Lung (tissue), 13 donors: ENCODE data around the gene SLC16A14. TPM values are rescaled to one million over a fixed set of nuclear protein-coding genes. Genes with fewer than 3 reads are reported as not detected.

Source experiments
- ATAC-seq: fragments of 200-7000 bp; cut with Tn5 transposase; one replicate; pipeline ENCODE4 v1.9.1; 2020; ENCODE audit warnings: moderate number of reproducible peaks; ENCODE audit not compliant: insufficient read depth, low FRiP score
- DNase-seq, 3 donors: peaks; one replicate each; pipeline ENCODE4 v3.0.0-alpha.2; 2013 to 2017
- H3K27ac ChIP-seq, 2 donors: one replicate each; pipeline ENCODE4 v1.5.1; 2013; ENCODE audit warnings: mild to moderate bottlenecking in 2 of 2, moderate library complexity in 2 of 2, control low read depth in 1 of 2, inconsistent platforms in 1 of 2, low read depth in 1 of 2, low read length in 1 of 2
- H3K27me3 ChIP-seq, 3 donors: one replicate each; pipeline ENCODE4 v1.5.1; 2013; ENCODE audit warnings: low read length in 2 of 3; ENCODE audit not compliant: control insufficient read depth in 3 of 3, insufficient read depth in 3 of 3
- H3K36me3 ChIP-seq, 4 donors: one replicate each; pipeline ENCODE4 v1.5.1; 2013; ENCODE audit warnings: low read length in 4 of 4, mild to moderate bottlenecking in 1 of 4, moderate library complexity in 1 of 4; ENCODE audit not compliant: control insufficient read depth in 4 of 4, insufficient read depth in 4 of 4
- H3K4me1 ChIP-seq, 5 donors: one replicate each; pipeline ENCODE4 v1.5.1; 2013; ENCODE audit warnings: low read length in 5 of 5, mild to moderate bottlenecking in 2 of 5, moderate library complexity in 1 of 5; ENCODE audit not compliant: control insufficient read depth in 5 of 5, insufficient read depth in 5 of 5
- H3K4me3 ChIP-seq: one replicate; pipeline ENCODE4 v1.5.1; 2013; ENCODE audit warnings: mild to moderate bottlenecking, control low read depth, moderate library complexity
- H3K9ac ChIP-seq, 2 donors: one replicate each; pipeline ENCODE4 v1.5.1; 2013; ENCODE audit warnings: low read length in 2 of 2, control low read depth in 1 of 2; ENCODE audit not compliant: insufficient read depth in 1 of 2
- H3K9me3 ChIP-seq, 4 donors: one replicate each; pipeline ENCODE4 v1.5.1; 2013; ENCODE audit warnings: low read length in 3 of 4, mild to moderate bottlenecking in 1 of 4, moderate library complexity in 1 of 4; ENCODE audit not compliant: control insufficient read depth in 4 of 4, insufficient read depth in 3 of 4
- CTCF ChIP-seq: IDR thresholded peaks from 2 replicates; pipeline ENCODE4 v1.5.1; 2012; ENCODE audit warnings: mild to moderate bottlenecking; ENCODE audit errors: control extremely low read depth, extremely low read depth
- WGBS, 2 donors: extraction: QIAGEN DNeasy Blood & Tissue Kit; methylation state at CpG; one replicate each; pipeline ENCODE4 v1.1.7; 2013; 5-methylcytosine and 5-hydroxymethylcytosine counted together
- polyA plus RNA-seq, 2 donors: library from polyadenylated mRNA; stranded (reverse); fragments of 200-250 nt; gene quantifications; one replicate each; pipeline ENCODE4 v1.2.1, GENCODE V29; 2013
- small RNA-seq: library from RNA; depleted of rRNA; stranded (forward); fragments of <200 nt; gene quantifications from one replicate; pipeline ENCODE3, GENCODE V24; 2014; ENCODE audit warnings: low replicate concordance
- total RNA-seq, 2 donors: library from RNA; depleted of rRNA in 1 of 2; stranded (reverse); fragments of >200 nt in 1 of 2; gene quantifications; one replicate each; pipeline ENCODE4 v1.2.1, GENCODE V29; 2014 to 2021
- donor health status: control.
- donor health status: control.
- donor health status: Bipolar disorder and iron deficiency.
- donor health status: healthy.
- donor health status: DM: yes; HTN: yes; CAD: no.

Gene SLC16A14
- total and polyA plus RNA-seq, 4 donors: 0.85 to 8.2 (median 3.5) TPM

DNA sequence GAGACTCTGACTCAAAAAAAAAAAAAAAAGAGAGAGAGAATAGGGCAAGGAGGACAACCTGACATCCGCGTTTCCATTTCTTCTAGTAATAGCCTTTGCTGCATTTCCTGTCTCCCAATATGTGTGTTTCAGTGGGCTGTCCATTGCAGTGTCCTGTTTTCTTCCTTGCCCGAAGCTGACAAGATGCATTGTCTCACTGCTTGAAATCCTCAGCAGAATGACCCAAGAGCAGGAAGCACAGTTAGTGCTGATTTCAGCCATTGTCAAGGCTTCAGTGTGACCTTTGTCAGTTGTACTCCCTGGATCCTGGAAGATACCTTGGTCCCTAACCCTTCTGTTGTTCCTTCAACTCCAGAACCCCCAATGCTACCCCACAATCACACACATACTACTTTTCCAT, 71.2 kb downstream of the SLC16A14 start:
- no peaks in the 10 kb centered on the region for H3K9me3 ChIP-seq
- H3K36me3 ChIP-seq: peaks cover 0 to 1% (median 0%) of the 10 kb centered on the region in 4 donors
- DNase-seq (no peak), ATAC-seq (no peak)
- TF ChIP-seq CTCF: no peak
- no peaks in the 10 kb centered on the region for H3K4me1 ChIP-seq
- no peaks in the 10 kb centered on the region for H3K27me3 ChIP-seq
- 85 to 86% methylated on average over 3 of the region's 3 CpGs for WGBS, 2 donors
- H3K4me3 ChIP-seq: no peak overlapping the region
- H3K27ac ChIP-seq: no peak overlapping the region
- no peak overlapping the region for H3K9ac ChIP-seq

- H3K9me3 ChIP-seq: no peaks in the 10 kb centered on the region
- peaks cover 0 to 1% (median 0%) of the 10 kb centered on the region in 4 donors for H3K36me3 ChIP-seq
- DNase-seq (no peak), ATAC-seq (no peak)
- H3K4me1 ChIP-seq: no peaks in the 10 kb centered on the region
- no peak overlapping the region for H3K9ac ChIP-seq
- no peaks in the 10 kb centered on the region for H3K27me3 ChIP-seq
- H3K27ac ChIP-seq: no peak overlapping the region
- H3K4me3 ChIP-seq: no peak overlapping the region
- no peak for TF ChIP-seq CTCF
- 92 to 97% methylated on average over 4 of the region's 4 CpGs for WGBS, 2 donors
Measured at GRCh38 chr2:229996320-229996719, 72.4 kb downstream of the SLC16A14 start.

GRCh38 chr2:229993236-229993635, 75.5 kb downstream of the SLC16A14 start:
- H3K4me1 ChIP-seq: no peaks in the 10 kb centered on the region
- 91 to 93% methylated on average over 6 of the region's 6 CpGs for WGBS, 2 donors
- no peak for TF ChIP-seq CTCF
- no peaks in the 10 kb centered on the region for H3K9me3 ChIP-seq
- H3K27ac ChIP-seq: no peak overlapping the region
- no peaks in the 10 kb centered on the region for H3K36me3 ChIP-seq
- ATAC-seq (no peak), DNase-seq (no peak)
- no peak overlapping the region for H3K9ac ChIP-seq
- no peaks in the 10 kb centered on the region for H3K27me3 ChIP-seq
- H3K4me3 ChIP-seq: no peak overlapping the region

Small RNAs within 50 kb of the gene (small RNA-seq; reads per million reads assigned to genes)
- gene RNY4P19: not detected

Other genes starting within 250 kb of the SLC16A14 start
- 100 to 1,000 TPM; 184 to 358 TPM for gene TRIP12, start 146.9 kb downstream of the SLC16A14 start, total RNA-seq
- 10 to 100 TPM; 18.6 to 52.8 TPM for gene TRIP12, start 146.9 kb downstream of the SLC16A14 start, polyA plus RNA-seq
- 1 to 10 TPM; 6.3 to 9.3 TPM for gene FBXO36, start 146.4 kb downstream of the SLC16A14 start, total RNA-seq
- 1 to 10 TPM; 2.2 to 2.5 TPM for gene FBXO36, start 146.4 kb downstream of the SLC16A14 start, polyA plus RNA-seq
- 10 to 100 TPM; 25.0 to 31.4 TPM for gene SP110, start 151.1 kb upstream of the SLC16A14 start, total RNA-seq
- 10 to 100 TPM; 16.2 to 31.1 TPM for gene SP110, start 151.1 kb upstream of the SLC16A14 start, polyA plus RNA-seq
- 1 to 10 TPM; 5.5 to 6.7 TPM for gene SP140, start 156.8 kb upstream of the SLC16A14 start, total RNA-seq
- 1 to 10 TPM; 2.9 to 6.5 TPM for gene SP140, start 156.8 kb upstream of the SLC16A14 start, polyA plus RNA-seq